Gastroesophageal sphincter (tissue), 3 donors: Measurements from ENCODE around the gene GPRC5B.

Experiments used
- CTCF ChIP-seq, 4 experiments: fragments of 200-600 bp in 2 of 4; fragments of 450-650 bp in 2 of 4; sonication (generic) in 1 of 4; IDR thresholded peaks; one replicate each; pipeline ENCODE4 v1.5.1; 2017 to 2019; ENCODE audit warnings: antibody characterized with exemption in 4 of 4, mild to moderate bottlenecking in 2 of 4, moderate library complexity in 2 of 4
- EP300 ChIP-seq: sonication (generic); formaldehyde crosslinking; IDR thresholded peaks from one replicate; pipeline ENCODE4 v1.6.1; 2017; ENCODE audit warnings: antibody characterized with exemption, mild to moderate bottlenecking

- TF ChIP-seq EP300 = no peak
- no peak for TF ChIP-seq CTCF (IDR thresholded peaks at IDR 0.05)
Observed at GRCh38 chr16:19911204-19911603, 26.6 kb upstream of the GPRC5B start.
